ENCODE results near the gene TTC9.

The TTC9 gene

GRCh38 chr14:70597731-70598130 is 44.0 kb upstream of the TTC9 start:
- H3K9me2 ChIP-seq (replicated peaks; ENCODE audit: insufficient read depth, low read length), result no peaks in the 10 kb centered on the region
- H3K9me3 ChIP-seq (ENCODE audit: insufficient read depth, low read length), result no peaks in the 10 kb centered on the region
- H3K27ac ChIP-seq (ENCODE audit: low read depth, low read length), result no peak overlapping the region
- TF ChIP-seq EZH2phosphoT487 (conservative IDR thresholded peaks at IDR 0.05; ENCODE audit: low read length), result no peak
- no peak overlapping the region for H2AFZ ChIP-seq (ENCODE audit: low read depth, low read length, severe bottlenecking)
- H4K20me1 ChIP-seq (ENCODE audit: low read depth, low read length), result 0 out of 2 replicates have a peak, but pooled peaks cover 9% of the 10 kb centered on the region
- H3K4me2 ChIP-seq (ENCODE audit: low read depth, low read length, poor library complexity, severe bottlenecking), result no peak overlapping the region
- no peak overlapping the region for H3K4me3 ChIP-seq (ENCODE audit: insufficient read depth, low read length, poor library complexity, severe bottlenecking)
- peaks cover 19% of the 10 kb centered on the region for H3F3A ChIP-seq (ENCODE audit: insufficient read depth)
- peaks cover 55% of the 10 kb centered on the region for H3K79me2 ChIP-seq (ENCODE audit: insufficient read depth, low read length)
- H3K36me3 ChIP-seq (ENCODE audit: low read length), result peaks cover 11% of the 10 kb centered on the region; the same call in 1 of the 2 replicates
- H3K9ac ChIP-seq (ENCODE audit: low read length), result no peak overlapping the region
- no peaks in the 10 kb centered on the region for H3K27me3 ChIP-seq (ENCODE audit: low read length)

GRCh38 chr14:70599345-70599744 is 42.4 kb upstream of the TTC9 start:
- no peaks in the 10 kb centered on the region for H3K9me3 ChIP-seq (ENCODE audit: insufficient read depth, low read length)

DNA sequence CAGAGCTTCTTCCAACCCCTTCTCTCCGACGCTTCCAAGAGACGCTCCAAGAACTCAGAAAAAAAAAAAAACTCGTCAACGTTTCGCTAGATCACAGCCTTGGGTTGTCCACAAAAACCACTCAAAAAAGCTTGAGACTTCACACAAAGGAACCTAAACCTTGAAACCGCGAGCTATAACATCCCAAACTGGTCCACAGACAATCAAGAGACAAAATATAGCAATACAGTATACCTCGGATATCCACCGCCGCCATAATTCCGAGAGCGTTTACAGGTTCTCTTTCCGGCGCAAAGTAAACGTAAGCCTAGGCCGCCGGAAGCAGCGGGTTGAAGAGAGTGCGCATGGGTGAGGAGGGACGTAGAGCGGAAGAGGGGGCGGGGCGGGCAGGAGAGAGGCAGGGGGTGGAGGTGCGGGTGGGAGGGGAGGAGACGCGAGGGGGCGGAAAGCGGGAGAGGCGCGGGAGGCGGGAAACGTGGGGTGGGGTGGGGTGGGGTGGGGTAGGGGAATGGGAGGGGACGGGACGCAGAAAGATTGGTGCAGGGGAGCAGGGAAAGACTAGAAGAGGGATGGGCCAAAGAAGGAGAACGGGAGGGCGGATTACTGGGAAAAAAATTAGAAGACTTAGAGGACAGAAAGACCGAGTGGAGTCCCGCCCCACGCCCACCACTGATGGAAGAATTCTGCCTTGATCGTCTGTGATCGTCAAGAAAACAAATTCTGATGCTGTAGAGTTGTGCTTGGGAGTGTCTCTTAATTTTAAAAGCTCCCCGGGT is 41.1 kb upstream of the TTC9 start, which contains the start of gene MED6:
MED6 (minus strand) TSS at position 274 of the 776 bp plus-strand sequence; CDS start at position 256, 18 bp downstream.
- Histone ChIP-seq H3K27ac (ENCODE audit: low read depth, low read length) (peak within 1 kb of the TSS; percentile 59), H4K20me1 (ENCODE audit: low read depth, low read length) (0 out of 2 replicates have a peak, but pooled peaks cover 9% of the 10 kb centered on the region), H3K4me3 (ENCODE audit: insufficient read depth, low read length, poor library complexity, severe bottlenecking) (peak within 1 kb of the TSS; percentile 100), H3K9me3 (ENCODE audit: insufficient read depth, low read length) (no peaks in the 10 kb centered on the region), H3K36me3 (ENCODE audit: low read length) (peaks cover 4% of the 10 kb centered on the region; the same call in 1 of the 2 replicates), H2AFZ (ENCODE audit: low read depth, low read length, severe bottlenecking) (peak within 1 kb of the TSS; percentile 99), H3K4me2 (ENCODE audit: low read depth, low read length, poor library complexity, severe bottlenecking) (peak within 1 kb of the TSS; percentile 100), H3F3A (ENCODE audit: insufficient read depth) (peaks cover 29% of the 10 kb centered on the region), H3K9ac (ENCODE audit: low read length) (peak within 1 kb of the TSS; percentile 97), H3K27me3 (ENCODE audit: low read length) (no peaks in the 10 kb centered on the region), H3K9me2 (replicated peaks; ENCODE audit: insufficient read depth, low read length) (no peaks in the 10 kb centered on the region), H3K79me2 (ENCODE audit: insufficient read depth, low read length) (peaks cover 49% of the 10 kb centered on the region)
- TF ChIP-seq CTCF (IDR thresholded peaks at IDR 0.05; ENCODE audit: insufficient read depth, low read length, poor library complexity, severe bottlenecking), result no peak
- no peak for TF ChIP-seq EZH2phosphoT487 (conservative IDR thresholded peaks at IDR 0.05; ENCODE audit: low read length)

More at GRCh38 chr14:70599345-70599744, 42.4 kb upstream of the TTC9 start:
- Histone ChIP-seq H3K4me2 (ENCODE audit: low read depth, low read length, poor library complexity, severe bottlenecking) (peak overlapping the region; percentile 100), H3K9me2 (replicated peaks; ENCODE audit: insufficient read depth, low read length) (no peaks in the 10 kb centered on the region), H4K20me1 (ENCODE audit: low read depth, low read length) (0 out of 2 replicates have a peak, but pooled peaks cover 9% of the 10 kb centered on the region), H3K27ac (ENCODE audit: low read depth, low read length) (no peak overlapping the region), H3K4me3 (ENCODE audit: insufficient read depth, low read length, poor library complexity, severe bottlenecking) (peak overlapping the region; percentile 100), H3F3A (ENCODE audit: insufficient read depth) (peaks cover 27% of the 10 kb centered on the region), H2AFZ (ENCODE audit: low read depth, low read length, severe bottlenecking) (no peak overlapping the region), H3K27me3 (ENCODE audit: low read length) (no peaks in the 10 kb centered on the region), H3K9ac (ENCODE audit: low read length) (peak overlapping the region; percentile 97; the same call in 1 of the 2 replicates), H3K79me2 (ENCODE audit: insufficient read depth, low read length) (peaks cover 54% of the 10 kb centered on the region), H3K36me3 (ENCODE audit: low read length) (peaks cover 4% of the 10 kb centered on the region; the same call in 1 of the 2 replicates)
- no peak for TF ChIP-seq CTCF (IDR thresholded peaks at IDR 0.05; ENCODE audit: insufficient read depth, low read length, poor library complexity, severe bottlenecking)
- no peak for TF ChIP-seq EZH2phosphoT487 (conservative IDR thresholded peaks at IDR 0.05; ENCODE audit: low read length)
